Measurements from ENCODE around the gene OPCML.

The OPCML gene

DNA sequence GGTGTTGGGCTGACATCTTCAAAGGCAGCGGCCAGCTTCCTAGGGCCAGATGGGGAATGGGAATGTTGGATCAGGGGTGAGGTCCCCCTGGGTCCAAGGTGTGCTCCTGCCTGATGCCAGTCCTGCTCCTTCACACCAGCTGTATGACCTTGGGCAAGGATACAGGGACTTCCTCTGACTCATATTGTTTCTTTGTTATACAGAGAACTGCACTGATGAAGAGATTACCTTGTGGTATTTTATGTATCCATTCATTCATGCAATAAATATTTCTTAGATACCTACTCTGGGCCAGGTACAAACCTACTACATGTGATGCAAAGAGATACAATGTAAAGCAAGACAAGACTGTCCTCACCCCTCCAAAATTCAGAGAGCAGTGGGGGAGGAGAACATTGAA is 3.9 kb upstream of the OPCML start:
- no peak for DNase-seq

DNA sequence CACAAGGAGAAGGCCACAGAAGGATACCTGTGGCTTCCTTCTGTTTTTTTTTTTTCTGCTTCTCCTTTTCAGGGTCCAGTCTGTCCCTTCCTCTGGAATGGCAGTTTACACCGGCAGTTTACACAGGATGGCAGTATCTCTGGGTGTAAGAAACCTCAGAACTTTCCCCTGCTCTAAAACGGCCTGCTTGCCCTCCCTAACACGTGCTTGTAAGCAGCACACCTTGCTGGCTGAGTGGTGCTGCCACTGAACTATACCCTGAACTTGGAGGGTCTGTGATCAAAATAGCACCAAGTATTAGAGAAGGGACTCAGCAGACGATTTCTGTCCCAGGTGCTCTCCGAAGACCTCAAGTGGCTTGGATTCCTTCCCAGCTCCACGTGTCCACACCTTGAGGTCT is 904 bp upstream of the OPCML start:
- DNase-seq = no peak

DNA sequence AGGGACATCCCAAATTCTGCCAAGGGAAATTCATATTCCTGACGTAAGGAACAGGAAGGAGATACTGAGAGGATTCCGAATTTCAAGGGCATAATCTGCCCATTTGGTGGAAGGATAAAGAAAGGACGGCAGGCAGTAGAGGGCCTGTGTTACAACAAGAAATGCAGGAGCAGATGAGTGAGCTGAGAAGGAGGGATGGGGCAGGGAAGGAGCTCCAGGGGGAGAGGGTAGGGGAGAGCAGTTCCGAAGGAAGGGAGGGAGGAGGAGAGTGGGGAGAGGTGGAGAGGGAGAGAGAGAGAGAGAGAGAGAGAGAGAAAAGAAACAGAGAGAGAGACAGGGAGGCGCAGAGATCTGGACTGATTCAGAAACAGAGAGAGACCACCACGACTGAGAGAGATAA is 843 bp downstream of the OPCML start:
- DNase-seq = no peak

DNA sequence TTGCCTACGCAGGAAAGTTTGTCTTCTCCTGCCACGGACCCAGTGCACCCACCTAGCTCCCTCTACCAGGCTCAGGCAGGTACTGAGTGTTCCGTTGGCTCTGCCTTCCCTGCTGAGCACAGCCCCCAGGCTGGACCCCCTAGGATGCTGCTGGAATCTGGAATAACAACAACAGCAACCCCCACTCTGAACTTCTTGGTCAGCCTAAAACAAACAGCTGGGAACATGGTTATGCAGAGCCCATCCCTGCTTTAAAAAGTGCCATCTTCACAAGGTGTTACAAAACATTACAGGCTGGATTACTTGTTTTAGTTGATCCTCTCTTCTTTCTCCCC is 1.8 kb downstream of the OPCML start:
- DNase-seq = no peak

DNA sequence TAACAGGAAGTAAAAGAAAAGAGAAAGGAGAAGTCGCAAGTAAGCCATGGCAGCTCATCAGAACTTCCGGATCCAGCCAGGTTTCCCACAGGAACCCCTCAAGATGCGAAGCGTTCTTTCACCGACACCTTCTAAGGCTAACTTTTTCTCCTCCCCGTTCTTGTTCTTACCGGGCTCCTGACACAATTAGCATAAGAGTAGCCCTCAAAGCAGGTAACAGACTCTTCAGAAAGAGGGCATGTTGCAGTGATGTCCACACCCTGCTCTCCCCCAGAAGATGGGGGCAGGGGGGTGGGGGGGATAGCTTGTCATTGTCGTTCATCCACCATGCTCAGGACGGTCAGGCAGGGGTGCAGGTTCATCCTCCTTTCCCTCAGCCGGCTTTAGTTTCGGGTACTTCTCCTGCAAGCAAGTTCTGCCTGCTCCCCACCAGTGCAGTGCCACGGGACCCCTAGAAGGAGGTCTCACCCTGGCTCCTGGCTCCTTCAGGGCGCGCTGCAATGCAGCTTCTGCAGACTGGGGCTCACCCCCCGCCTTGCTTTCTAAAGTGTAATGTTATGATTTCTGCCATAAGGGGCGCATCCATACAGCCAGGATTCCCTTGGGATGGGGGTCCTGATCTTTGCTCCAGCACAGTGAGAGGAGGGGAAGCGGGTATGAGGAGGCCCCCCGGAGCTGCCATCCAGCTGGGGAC is 2.3 kb downstream of the OPCML start:
- no peak for DNase-seq

DNA sequence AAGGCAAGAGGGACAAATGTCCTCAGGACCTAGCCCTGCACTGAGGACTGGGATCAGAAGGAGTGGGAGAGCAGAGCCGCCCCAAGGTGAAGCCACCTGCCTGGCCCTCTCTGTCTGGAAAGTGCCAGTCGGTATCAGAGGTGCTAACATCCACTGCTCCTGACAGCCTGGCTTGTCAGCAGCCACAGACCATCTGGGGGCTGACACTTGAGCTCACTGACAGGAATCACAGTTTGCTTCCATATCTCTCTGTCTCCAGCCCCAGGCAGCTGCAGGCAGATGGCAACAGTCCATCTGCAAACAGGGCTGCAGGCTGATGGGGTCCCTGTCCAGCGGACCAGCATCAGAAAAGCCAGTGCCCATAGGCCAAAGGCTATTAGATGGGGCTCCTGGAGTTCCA is 5.5 kb downstream of the OPCML start:
- no peak for DNase-seq

DNA sequence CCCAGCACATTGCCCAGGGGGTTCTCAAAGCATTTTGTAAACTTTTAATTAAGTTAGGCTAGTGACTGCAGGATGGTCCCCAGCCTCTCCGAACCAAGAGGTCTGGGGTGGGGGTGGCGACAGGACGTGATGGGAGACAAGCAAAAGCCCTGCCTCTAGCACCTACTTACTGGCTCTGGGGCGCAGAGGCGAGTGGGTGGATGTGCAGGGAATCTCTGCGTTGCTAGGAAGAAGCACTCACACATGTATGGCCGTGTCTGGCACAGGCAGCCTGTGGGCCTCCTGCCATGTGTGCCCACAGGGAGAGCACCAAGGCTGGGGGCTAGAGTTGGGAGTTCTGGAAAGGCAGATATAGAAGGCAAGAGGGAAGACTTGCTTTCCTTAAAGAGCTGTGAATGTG is 6.3 kb downstream of the OPCML start:
- no peak for DNase-seq

DNA sequence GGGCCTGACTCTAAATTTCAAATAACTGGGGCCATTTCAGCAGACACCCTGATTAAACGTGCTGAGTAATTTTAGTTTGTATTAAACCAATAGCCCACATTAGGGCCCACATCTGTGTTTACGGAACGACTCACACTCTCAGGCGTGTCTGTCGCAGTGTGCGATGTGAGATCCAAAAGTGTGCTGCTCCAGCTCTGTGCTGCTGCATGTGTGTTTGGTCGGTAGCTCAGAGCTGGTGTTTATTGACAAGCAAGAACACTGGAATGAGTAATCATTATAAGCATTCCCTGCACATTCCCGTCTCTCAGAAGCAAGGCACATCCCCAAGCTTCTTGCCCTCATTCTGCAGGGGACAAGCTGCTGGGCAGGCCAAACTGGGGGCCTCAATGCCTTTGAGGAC is 7.8 kb downstream of the OPCML start:
- DNase-seq = no peak

DNA sequence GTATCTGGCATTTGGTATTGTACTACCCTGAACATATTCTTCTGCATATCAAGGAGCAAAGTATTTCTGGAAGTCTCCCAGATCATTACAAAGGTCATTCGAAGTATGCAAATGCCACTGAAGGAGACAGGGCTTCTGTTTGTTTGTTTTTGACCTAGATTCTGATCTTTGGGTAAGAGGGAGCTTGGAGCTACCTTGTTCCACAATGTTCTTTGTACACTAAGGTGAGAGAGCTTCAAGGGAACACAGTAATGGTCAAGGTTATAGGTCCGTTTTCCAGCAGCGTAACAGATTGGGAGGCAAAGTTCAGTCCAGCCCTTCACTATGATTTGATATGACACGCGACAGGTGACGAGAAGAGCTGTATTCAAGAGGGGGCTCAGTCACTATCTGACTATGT is 10.0 kb downstream of the OPCML start:
- no peak for DNase-seq

DNA sequence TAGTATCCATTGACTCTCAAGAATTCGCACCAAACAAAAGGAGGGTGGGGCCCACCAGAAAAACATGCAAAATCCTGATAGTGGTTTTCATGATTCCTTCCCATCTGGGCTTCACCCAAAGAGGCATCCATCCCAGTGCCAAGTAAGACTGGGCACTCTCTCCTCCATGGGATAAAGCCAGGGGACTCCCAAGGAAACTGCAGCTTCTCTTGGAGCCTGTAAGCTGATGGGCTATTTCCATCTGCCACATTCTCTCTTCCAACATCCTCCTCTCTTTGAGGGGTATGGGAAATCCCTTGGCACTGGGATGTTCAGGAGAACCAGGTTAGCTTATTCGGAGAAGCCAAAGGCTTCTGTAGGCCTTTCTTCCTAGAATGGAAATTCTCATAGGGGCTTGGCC is 10.8 kb downstream of the OPCML start:
- no peak for DNase-seq

DNA sequence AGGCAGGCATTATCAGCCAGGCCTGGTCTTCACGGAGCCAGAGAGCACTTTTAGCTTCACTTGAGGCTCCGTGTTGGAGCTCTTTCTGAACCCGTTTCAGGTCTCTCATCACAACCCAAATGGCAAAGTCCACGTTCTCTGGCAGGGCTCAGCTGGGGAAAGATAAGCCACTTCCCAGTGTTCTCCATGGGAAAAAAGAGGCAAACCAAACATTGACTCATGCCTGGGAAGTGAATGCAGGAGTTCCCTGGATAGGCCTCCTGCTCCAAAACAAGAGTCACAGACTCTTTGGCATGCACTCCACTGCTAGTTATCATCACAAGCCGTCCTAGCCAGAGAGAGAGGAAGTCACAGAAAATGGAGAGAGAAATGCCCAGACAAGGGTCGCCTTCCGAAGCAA is 11.6 kb downstream of the OPCML start:
- DNase-seq = no peak

DNA sequence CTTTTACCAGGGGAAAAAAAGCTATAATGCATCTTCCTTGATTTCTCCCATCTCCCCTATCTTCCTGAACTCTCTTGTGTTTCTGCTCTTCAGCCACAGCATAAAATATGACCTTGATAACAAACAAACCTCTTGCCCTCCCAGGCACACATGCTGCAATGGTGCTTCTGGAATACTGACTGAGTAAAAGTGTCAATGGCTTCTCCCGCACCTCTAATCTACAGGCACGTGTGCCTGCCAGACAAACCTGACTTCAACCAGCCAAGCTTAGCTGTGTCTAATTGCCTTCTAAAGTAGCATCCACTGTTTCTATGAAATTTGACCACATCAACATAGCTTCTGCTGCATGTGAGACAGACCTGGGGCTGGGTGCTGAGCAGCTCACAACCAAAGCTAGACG is 12.7 kb downstream of the OPCML start:
- DNase-seq = no peak

DNA sequence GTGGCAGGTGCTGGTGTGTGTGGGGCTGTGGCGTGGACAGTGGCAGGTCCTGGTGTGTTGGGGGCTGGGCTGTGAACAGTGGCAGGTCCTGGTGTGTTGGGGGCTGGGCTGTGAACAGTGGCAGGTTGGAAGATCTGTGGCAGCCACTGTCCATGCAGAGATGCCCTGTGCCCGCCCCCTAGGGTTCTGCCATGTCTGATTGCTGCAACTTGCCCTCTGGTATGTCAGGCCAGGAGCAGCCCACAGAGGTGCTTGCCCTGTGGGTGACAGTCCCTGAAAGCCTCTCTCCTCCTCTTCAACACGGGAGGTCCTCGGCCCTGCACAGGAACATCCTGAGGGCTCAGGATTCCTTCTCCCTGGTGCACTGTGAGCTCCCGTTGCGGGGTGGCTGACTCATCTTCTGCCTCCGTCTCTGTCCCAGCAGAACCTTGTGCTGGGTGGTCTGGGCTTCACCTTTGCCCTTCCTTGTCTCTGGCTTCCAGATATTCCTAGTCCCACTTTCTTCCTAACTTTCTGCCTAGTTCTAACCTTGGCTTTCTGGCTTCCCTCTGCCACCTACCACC is 13.5 kb downstream of the OPCML start:
- DNase-seq = no peak

DNA sequence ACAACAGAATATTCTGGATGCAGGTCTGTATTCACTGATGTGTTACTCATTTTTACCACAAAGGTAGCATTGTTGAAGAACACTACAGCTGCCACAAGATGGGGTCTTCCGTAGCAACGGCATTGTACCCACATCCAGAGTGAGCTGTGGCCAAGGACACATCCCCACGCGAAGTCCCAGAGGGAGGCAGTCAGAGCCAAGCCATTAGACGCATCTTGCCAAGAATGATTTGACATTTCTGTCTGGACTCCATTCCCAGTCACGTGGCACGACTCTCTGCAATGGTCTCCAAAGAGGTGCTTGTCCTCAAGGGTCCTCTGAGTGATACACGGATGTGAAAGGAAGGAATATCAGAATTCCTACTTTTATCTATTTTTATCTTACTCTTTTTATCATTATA is 15.5 kb downstream of the OPCML start:
- DNase-seq = no peak

DNA sequence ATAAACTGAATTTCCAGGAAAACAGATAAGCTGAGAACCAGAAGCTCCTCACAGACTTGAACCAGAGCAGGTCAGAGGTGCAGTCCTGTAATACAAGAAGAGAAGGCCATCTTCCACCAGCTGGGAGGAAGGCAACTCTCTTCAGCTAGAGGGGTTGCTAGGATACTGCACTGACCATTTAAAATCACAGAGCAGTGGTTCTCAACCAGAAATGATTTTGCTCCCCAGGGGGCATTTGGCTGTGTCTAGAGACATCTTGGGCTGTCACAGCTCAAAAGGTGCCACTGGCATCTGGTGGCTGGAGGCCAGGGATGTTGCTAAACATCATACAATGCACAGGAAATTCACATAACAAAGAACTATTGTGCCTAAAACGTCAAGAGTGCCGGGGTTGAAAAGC is 17.2 kb downstream of the OPCML start:
- DNase-seq = no peak

DNA sequence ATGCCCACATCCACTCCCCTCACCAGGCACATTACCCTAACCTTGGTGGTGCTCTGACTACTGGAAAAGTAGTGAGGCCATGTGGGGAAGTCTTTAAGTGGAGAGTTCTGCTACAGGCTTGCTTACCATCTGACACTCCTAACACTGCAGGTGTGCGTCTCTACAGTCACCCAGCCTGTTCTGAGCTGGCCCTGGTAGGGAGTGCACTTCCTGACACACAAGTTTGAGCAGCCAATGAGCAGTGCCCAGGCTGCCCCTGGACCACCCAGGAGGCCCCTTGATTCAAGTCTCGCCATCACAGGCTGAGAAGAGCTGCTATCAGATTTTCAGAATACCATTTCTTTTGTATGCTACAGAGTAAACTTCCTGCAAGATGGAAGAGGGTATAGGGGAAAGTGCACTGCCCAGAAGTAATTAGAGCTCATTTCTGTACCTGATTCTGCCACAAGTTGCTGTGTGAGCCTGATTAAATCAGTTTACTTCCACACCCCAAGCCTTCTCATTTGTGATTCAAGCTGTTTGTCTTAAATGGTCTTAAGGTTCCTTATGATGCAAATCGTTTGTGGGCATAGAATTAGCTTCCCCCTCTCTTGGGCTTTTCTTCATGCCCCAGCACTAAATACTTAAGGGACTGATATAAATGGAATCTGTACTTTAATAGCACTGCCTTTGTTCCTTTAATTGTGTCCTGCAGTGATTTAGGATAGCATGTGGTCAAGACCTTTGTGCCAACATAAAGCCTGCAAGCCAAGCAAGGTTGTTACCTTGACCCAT is 22.2 kb downstream of the OPCML start:
- no peak for DNase-seq

DNA sequence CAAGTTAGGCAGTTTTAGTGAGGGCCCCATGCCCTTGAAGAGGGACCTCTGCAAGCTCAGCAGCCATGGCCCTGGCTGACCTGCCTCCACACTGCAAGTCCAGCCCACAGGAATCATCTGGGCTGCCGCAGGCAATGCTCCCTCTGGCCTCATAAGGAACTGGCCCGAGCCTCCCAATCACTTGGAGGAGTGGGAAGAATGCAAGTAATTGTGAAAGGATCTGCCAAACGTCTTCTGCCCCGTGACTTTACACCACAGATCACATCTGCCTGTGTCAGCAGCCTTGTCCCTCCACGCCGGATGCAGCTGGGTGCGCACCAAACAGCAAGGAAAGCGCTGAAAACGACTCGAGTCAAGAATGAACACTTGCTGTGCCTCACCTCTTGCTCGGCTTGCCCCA is 23.8 kb downstream of the OPCML start:
- DNase-seq = no peak

DNA sequence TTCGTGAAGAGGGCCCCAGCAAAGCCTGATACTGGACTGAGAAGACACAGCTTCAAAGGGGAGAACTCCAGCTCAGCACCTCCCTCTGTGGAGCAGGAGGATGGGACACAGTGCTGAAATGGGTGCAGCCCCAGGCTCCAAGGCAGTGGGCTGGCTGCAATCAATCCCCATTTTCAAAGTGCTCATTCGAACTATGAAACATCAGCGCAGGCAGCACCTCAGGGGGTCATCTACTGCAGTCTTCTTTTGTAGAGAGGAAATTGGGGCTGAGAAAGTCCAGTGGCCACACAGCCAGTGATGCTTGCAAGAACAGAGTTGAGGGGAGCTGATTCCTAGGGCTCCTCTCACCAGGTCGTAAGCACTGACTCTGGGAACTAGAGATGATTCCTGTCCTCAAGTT is 25.1 kb downstream of the OPCML start:
- DNase-seq = no peak

DNA sequence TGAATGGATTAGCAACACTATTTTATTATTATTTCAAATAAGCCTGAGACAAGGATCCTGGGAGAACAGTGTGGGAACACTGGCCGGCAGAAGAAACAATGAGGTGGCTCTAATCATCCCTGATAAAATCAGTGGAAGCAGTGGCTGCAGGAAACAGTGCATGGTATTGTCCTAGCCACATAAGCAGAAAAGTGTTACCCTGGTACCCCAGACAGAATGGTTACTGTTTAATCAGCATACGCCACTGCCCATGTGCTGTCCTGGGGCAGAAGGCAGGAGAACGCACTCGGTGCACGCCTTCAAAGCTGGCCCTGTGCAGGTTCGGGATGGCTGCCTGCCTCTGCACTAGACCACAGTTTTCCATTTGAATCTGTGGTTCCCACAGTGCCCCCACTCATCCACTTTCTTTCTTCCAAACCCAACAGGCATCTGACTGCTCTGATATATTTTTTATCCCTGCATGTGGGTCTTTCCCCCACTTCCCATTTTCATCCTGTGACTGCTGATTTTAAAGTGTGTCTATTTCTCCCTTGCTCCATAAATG is 25.7 kb downstream of the OPCML start:
- DNase-seq = no peak

DNA sequence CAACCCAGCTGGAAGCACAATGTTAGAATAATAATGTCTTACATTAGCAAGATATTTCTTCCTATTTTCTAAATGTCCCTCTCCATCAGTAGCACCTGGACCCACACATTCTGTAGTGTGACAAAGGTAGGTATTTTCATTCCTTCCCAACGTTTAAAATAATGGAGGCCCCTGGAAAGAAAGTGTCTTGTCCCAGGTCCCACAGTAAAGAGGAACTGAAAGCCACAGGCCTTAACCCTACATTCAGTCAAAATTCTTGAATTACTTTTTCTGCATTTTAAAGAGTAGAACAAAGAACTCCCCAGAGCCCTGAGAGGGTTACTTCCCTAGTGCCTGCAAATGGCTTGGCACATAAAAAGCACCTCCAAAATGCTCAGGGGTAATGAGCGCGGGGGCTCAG is 26.3 kb downstream of the OPCML start:
- no peak for DNase-seq

DNA sequence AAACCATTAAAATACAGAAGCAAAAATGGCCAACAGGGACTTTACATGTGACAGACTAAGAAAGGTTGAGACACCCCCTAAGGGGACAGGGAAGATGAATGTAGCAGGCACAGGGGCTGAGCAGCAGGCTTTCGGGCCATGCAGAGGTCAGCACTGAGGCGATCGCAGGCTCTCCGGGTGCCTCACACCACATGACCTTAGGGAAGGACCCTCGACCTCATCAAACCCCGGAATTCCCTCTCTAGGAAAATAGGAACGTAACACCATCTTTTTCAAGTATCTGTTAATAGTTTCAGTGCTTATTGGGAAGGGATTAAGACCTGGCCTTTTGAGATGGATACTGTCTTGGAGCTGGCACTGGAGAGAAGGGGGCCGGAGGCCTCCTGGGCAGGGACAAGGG is 27.4 kb downstream of the OPCML start:
- no peak for DNase-seq

DNA sequence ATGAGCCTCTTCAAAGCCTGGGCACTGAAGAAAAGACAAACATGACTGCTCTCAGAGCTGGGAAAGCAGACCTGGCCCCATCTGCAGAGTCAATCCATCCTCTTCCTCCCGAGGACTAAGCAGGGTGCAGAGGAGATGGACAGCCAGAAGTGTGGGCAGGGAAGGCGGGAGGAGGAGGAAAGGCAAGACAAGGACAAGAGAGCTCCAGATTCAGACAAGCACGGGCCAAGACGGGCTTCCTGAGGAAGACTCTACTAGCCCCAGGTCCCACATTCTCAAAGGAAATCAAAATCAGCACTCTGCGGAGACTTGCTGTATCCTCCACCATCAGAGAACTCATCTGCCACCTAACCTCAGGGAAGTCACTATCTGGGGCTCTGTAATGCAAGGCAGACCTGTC is 28.5 kb downstream of the OPCML start:
- DNase-seq = no peak

DNA sequence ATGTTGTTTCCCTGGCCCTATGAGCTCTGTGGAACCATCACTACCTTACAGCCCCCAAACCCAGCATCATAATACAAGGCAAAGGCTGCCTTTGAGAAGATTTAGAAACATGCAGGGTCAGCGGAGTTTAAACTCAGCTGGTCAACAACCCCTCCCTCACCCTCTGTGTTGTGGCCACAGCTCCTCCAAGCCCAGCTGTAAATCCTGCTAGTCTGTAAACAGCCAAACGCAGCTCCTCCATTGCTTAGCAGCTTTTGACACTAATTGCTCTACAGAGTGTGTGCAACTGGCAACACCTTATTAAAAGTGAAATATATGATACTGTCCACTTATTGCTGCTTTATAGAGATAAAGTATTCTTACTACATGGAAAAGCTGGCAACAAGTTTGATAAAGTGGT is 29.1 kb downstream of the OPCML start:
- DNase-seq = no peak

All from NCI-H187 treated with DMSO at 0.1 percent for 48 hours (cell line).